GM12874 (cell line): ENCODE measurements around the gene BCKDHB.

ENCODE experiments used
- TF ChIP-seq, protein P1 (sequence below): IDR thresholded peaks from 2 replicates; pipeline ENCODE4 v1.5.1; 2011; ENCODE audit warnings: low read depth, mild to moderate bottlenecking, control low read depth, low read length, moderate library complexity; ENCODE audit not compliant: insufficient read depth

The BCKDHB gene

GRCh38 chr6:80287112-80287511, 180.6 kb downstream of the BCKDHB start:
- TF ChIP-seq, protein P1, sequence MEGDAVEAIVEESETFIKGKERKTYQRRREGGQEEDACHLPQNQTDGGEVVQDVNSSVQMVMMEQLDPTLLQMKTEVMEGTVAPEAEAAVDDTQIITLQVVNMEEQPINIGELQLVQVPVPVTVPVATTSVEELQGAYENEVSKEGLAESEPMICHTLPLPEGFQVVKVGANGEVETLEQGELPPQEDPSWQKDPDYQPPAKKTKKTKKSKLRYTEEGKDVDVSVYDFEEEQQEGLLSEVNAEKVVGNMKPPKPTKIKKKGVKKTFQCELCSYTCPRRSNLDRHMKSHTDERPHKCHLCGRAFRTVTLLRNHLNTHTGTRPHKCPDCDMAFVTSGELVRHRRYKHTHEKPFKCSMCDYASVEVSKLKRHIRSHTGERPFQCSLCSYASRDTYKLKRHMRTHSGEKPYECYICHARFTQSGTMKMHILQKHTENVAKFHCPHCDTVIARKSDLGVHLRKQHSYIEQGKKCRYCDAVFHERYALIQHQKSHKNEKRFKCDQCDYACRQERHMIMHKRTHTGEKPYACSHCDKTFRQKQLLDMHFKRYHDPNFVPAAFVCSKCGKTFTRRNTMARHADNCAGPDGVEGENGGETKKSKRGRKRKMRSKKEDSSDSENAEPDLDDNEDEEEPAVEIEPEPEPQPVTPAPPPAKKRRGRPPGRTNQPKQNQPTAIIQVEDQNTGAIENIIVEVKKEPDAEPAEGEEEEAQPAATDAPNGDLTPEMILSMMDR, result no peak

DNA sequence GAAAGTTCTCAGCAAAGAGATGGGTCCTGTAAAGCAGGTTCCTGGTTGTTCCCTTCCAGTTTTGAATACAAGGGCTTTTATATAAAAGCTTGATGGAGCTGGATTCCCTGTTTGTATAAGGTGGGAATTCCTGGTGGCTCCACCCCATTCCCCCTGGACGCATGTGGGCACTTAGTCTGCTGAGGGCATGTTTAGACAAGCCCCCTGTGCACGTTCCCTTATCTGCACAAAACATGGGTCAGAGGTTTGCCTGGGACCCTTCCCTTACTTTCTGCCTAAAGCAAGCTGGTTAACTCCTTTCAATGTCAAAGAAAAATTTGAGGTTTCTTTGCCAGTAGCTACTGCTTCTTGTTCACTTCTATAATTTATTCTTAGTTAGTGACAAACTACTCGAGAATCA, 181.1 kb downstream of the BCKDHB start:
- TF ChIP-seq, protein P1, result no peak

DNA sequence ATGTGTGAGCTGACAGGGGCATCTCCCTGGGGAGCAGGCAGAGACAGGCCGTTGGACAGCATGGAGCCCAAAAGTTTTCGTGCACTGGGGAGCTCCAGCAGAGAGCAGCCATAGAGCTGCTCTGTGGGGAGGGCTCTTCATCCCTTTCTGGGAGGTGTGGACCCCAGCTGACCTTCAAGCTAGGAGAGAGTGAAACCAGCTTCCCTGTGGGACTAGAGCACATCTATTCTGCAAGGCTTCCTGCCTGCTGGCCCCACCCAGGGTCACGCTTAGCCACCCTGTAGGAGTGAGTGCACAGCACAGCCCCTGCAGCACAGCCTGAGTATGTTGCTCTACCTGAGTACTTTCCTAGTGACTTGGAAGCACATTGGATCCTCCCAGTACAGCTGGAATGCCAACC, 183.3 kb downstream of the BCKDHB start:
- TF ChIP-seq, protein P1, result no peak

DNA sequence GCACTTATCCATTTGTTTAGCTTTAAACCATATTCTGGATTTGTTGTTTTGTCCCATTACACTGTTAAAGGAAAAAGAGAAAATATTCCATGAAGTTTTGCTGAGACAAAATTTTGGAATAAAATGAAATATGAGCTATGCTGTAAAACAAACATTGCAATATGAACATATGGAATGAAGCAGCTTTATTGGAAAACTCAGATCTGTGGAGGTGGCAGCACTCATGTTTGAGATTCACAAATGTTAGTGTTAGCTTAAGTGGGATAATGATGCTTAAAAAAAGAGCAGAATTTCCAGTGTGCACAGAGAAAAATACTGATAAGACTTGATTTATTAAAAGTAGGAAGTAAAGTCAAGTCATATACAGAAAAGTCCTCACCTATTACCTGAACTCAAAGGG, 196.2 kb downstream of the BCKDHB start:
- TF ChIP-seq, protein P1, result no peak

DNA sequence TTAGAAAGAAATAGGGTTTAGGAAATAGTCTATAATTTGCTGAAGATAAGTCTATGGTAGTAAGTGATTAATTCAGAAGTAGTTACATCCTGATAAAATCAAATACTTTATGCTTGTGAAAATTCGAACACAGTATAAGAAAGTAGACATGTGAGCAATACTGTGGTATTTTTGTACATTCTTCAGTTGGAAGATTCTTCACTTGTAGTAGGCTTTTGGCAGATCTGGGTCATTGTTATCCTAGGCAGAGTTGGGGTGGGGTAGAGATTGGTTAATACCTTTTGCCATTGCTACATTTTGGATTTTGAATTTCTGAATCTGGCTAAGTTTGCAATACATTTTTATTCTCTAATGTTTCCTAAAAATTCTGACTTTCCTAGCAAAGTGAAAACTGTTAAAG, 197.5 kb downstream of the BCKDHB start:
- TF ChIP-seq, protein P1, result no peak

DNA sequence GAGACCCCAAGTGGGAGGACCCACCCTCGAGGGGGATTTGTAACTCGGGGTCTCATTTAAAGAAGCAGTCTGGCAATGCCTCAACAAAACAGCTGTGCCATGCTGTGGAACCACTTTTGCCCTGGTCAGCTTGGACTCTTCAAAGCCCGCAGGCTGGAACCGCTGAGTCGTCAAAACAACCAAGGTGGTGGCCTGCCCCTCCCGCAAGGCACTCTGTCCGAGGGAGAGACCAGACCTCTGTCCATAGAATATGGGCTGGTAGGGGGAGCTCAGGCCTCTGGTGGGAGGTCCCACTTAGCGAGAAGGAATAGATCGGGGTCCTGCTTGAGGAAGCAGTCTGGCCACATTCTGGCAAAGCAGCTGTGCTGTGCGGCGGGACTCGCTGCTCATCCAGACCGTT, 208.1 kb downstream of the BCKDHB start:
- TF ChIP-seq, protein P1, result no peak

DNA sequence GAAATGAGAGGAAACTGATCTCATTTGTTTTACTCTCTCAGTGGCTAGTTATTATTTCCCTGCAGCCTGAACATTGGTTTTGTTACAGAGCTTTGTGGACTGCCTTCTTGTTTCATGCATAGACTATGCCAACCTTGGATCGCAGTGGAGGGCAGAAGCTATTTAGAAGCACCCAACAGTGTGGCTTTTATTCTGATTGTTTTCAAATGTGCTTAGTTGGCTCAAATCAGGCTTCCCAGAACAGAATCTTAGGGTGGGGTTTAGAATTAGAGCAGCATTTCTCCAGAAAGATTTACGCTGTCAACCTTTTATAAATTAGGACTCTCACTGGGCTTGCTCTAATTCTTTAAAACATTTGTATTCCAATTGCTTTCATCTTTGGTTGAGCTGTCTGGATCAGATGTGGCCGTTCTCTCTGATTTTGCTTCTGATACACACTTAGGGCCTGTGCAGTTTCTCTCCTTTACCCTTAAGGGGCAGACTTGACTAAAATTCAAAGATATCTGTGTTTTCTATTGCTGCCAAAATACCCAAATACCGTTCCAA, 210.3 kb downstream of the BCKDHB start:
- TF ChIP-seq, protein P1, result no peak
